Endodermal cell (in vitro differentiated cells): ENCODE measurements around the gene ARF4. TPM values are rescaled to one million over a fixed set of nuclear protein-coding genes. Genes with fewer than 3 reads are reported as not detected.

Source experiments
- DNase-seq: peaks from one replicate; pipeline ENCODE4 v3.0.0-alpha.2; 2017
- H3K27ac ChIP-seq: 2 replicates; pipeline ENCODE4 v1.5.1; 2013; ENCODE audit warnings: mild to moderate bottlenecking, low read depth, low read length, moderate library complexity
- H3K27me3 ChIP-seq: 2 replicates; pipeline ENCODE4 v1.6.1; 2013; ENCODE audit warnings: mild to moderate bottlenecking, low read length, moderate library complexity; ENCODE audit not compliant: insufficient read depth, control insufficient read depth, poor library complexity, severe bottlenecking
- H3K36me3 ChIP-seq: 2 replicates; pipeline ENCODE4 v1.7.0; 2013; ENCODE audit warnings: mild to moderate bottlenecking, low read length, moderate library complexity; ENCODE audit not compliant: control insufficient read depth, insufficient read depth
- H3K4me1 ChIP-seq: one replicate; pipeline ENCODE4 v1.7.0; 2013; ENCODE audit warnings: low read length; ENCODE audit not compliant: control insufficient read depth, insufficient read depth
- H3K4me3 ChIP-seq: 2 replicates; pipeline ENCODE4 v1.5.1; 2013; ENCODE audit warnings: mild to moderate bottlenecking, low read length, moderate library complexity
- H3K9ac ChIP-seq: 2 replicates; pipeline ENCODE4 v1.6.1; 2013; ENCODE audit warnings: mild to moderate bottlenecking, low read length, moderate library complexity; ENCODE audit not compliant: poor library complexity, severe bottlenecking; ENCODE audit errors: extremely low read depth
- H3K9me3 ChIP-seq: 2 replicates; pipeline ENCODE4 v1.6.1; 2013; ENCODE audit warnings: mild to moderate bottlenecking, low read length, moderate library complexity; ENCODE audit not compliant: control insufficient read depth
- H3K27ac Mint-ChIP-seq: 2 replicates; pipeline ENCODE4 v1.8.0; 2020; ENCODE audit warnings: mixed read lengths
- H3K27me3 Mint-ChIP-seq: 2 replicates; pipeline ENCODE4 v1.8.0; 2021; ENCODE audit warnings: mild to moderate bottlenecking, mixed read lengths; ENCODE audit not compliant: insufficient read depth
- H3K36me3 Mint-ChIP-seq: 2 replicates; pipeline ENCODE4 v1.8.0; 2020; ENCODE audit warnings: low read depth, mixed read lengths
- H3K4me1 Mint-ChIP-seq: 2 replicates; pipeline ENCODE4 v1.8.0; 2020; ENCODE audit warnings: mixed read lengths
- H3K4me3 Mint-ChIP-seq: 2 replicates; pipeline ENCODE4 v1.8.0; 2020; ENCODE audit warnings: mild to moderate bottlenecking, moderate library complexity, mixed read lengths
- H3K9me3 Mint-ChIP-seq: 2 replicates; pipeline ENCODE4 v1.8.0; 2020; ENCODE audit warnings: mild to moderate bottlenecking, mixed read lengths
- WGBS, 2 experiments: methylation state at CpG; one replicate each; pipeline versions ENCODE4 v1.1.5 to v1.1.7; 2013; ENCODE audit warnings: missing lambda C conversion rate in 2 of 2, mixed read lengths in 1 of 2; ENCODE audit not compliant: insufficient coverage in 1 of 2, insufficient read length in 1 of 2; 5-methylcytosine and 5-hydroxymethylcytosine counted together
- long read RNA-seq, 4 experiments: library from polyadenylated mRNA in 2 of 4; library from RNA in 1 of 4; library from capped mRNA in 1 of 4; stranded (forward) in 3 of 4; unstranded in 1 of 4; transcript quantifications; one replicate each; pipeline ENCODE4 v2.0.0, GENCODE V29; 2020 to 2021; ENCODE audit warnings: inconsistent platforms in 1 of 4
- polyA plus RNA-seq, 2 experiments: library from polyadenylated mRNA; stranded (reverse); fragments of 50-300 nt; gene quantifications; one replicate each; pipeline ENCODE4 v1.2.3, GENCODE V29; 2013
- total RNA-seq, 2 donors: library from RNA; stranded (reverse); fragmentation: NEBNext Ultra II Directional in 1 of 2; extraction: Animal tissue kit (Norgen Biotek cat#: 25700) in 1 of 2; gene quantifications; 2 replicates in 1 of 2; 3 replicates in 1 of 2; pipeline ENCODE4 v1.2.1, GENCODE V29; 2021
- TF ChIP-seq, protein P1 (sequence below): fragments of 200-600 bp; sonication (generic); conservative IDR thresholded peaks from 2 replicates; pipeline ENCODE4 v1.5.0; 2021; ENCODE audit warnings: antibody characterized with exemption, mild to moderate bottlenecking

The ARF4 gene
- total RNA-seq = 100 to 1,000 TPM; 176 to 188 TPM
- polyA plus RNA-seq (2013, experiment 1 of 2) = 184 TPM
- 182 TPM for polyA plus RNA-seq (2013, experiment 2 of 2)
- long read RNA-seq, experiment 1, transcript ARF4-201 (6 exons, 1,660 nt) = major isoform, 109 of 154 reads
- long read RNA-seq, experiment 1, partial matches to known transcripts = 33 of 154 reads
- long read RNA-seq, experiment 1, other reads (novel, unspliced or antisense) = 12 of 154 reads
- long read RNA-seq, experiment 2, transcript ARF4-201 (6 exons, 1,660 nt) = major isoform, 345 of 364 reads
- long read RNA-seq, experiment 2, transcript ARF4-204 (6 exons, 1,601 nt) = minor isoform, 7 of 364 reads
- long read RNA-seq, experiment 2, partial matches to known transcripts = 5 of 364 reads
- long read RNA-seq, experiment 2, other reads (novel, unspliced or antisense) = 6 of 364 reads
- long read RNA-seq, experiment 3, transcript ARF4-201 (6 exons, 1,660 nt) = major isoform, 467 of 487 reads
- long read RNA-seq, experiment 3, transcript ARF4-204 (6 exons, 1,601 nt) = minor isoform, 5 of 487 reads
- long read RNA-seq, experiment 3, partial matches to known transcripts = 4 of 487 reads
- long read RNA-seq, experiment 3, other reads (novel, unspliced or antisense) = 9 of 487 reads
- long read RNA-seq, experiment 4, transcript ARF4-204 (6 exons, 1,601 nt) = minor isoform, 17 of 1,290 reads
- long read RNA-seq, experiment 4, transcript ARF4-201 (6 exons, 1,660 nt) = major isoform, 1,230 of 1,290 reads
- long read RNA-seq, experiment 4, partial matches to known transcripts = 20 of 1,290 reads
- long read RNA-seq, experiment 4, other reads (novel, unspliced or antisense) = 20 of 1,290 reads

DNA sequence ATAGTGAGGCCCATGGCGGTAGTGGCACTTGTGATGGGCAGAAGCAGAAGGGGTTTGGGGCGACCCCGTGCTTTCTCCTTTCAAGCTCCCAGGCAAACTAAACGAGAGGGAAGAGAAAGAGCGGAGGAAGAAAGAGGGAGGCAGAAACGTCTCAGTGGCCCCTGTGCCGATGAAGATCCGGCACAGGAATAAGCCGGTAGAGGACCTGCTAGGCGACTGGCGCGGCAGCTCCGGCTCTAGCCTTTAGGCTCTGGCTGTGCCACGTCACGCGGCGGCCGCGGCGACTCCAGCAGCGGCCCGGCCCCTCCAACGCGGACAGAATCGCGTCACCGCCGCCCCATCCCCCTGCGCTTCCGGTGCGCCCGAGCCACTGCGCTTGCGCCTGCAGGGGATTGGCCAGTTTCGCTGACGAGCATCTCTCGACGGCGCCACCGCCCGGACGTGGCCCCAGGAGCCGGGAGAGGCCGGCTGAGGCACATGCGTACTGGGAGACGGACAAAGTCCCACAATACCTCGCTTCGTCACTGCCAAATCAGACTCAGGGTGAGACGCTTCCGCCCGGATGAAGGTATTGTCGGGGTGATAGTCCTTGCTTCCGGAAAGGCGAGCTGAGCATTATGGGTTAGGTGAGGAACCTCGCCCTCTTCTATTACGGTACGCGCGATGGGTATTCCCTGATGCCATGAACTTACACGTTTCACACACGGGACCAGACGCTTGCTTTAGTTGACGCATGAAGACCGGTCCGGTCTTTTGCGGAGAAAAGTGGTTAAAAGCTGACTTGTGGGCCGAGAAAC, at the start of gene ARF4:
TSS of gene ARF4 (minus strand) at position 218 of the 797 bp plus-strand sequence. CDS start at position 14, 204 bp downstream.
- DNase-seq = peak; percentile 100
- peaks cover 27% of the 10 kb centered on the region for H3K36me3 Mint-ChIP-seq
- H3K27ac Mint-ChIP-seq = peak within 1 kb of the TSS; percentile 100
- 0% methylated on average over 32 to 67 of the region's 67 CpGs for WGBS, 2 experiments
- H3K9me3 ChIP-seq = no peaks in the 10 kb centered on the region
- no peaks in the 10 kb centered on the region for H3K27me3 ChIP-seq
- peaks cover 27% of the 10 kb centered on the region for H3K36me3 ChIP-seq
- H3K4me3 ChIP-seq = peak within 1 kb of the TSS; percentile 96
- TF ChIP-seq, protein P1, sequence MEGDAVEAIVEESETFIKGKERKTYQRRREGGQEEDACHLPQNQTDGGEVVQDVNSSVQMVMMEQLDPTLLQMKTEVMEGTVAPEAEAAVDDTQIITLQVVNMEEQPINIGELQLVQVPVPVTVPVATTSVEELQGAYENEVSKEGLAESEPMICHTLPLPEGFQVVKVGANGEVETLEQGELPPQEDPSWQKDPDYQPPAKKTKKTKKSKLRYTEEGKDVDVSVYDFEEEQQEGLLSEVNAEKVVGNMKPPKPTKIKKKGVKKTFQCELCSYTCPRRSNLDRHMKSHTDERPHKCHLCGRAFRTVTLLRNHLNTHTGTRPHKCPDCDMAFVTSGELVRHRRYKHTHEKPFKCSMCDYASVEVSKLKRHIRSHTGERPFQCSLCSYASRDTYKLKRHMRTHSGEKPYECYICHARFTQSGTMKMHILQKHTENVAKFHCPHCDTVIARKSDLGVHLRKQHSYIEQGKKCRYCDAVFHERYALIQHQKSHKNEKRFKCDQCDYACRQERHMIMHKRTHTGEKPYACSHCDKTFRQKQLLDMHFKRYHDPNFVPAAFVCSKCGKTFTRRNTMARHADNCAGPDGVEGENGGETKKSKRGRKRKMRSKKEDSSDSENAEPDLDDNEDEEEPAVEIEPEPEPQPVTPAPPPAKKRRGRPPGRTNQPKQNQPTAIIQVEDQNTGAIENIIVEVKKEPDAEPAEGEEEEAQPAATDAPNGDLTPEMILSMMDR = peak; percentile 30
- peaks cover 26% of the 10 kb centered on the region for H3K4me1 Mint-ChIP-seq
- peak within 1 kb of the TSS; percentile 100 for H3K4me3 Mint-ChIP-seq
- H3K4me1 ChIP-seq = peaks cover 6% of the 10 kb centered on the region
- H3K9ac ChIP-seq = peak within 1 kb of the TSS; percentile 100
- H3K27me3 Mint-ChIP-seq = no peaks in the 10 kb centered on the region
- peak within 1 kb of the TSS; percentile 100 for H3K27ac ChIP-seq
- H3K9me3 Mint-ChIP-seq = no peaks in the 10 kb centered on the region

DNA sequence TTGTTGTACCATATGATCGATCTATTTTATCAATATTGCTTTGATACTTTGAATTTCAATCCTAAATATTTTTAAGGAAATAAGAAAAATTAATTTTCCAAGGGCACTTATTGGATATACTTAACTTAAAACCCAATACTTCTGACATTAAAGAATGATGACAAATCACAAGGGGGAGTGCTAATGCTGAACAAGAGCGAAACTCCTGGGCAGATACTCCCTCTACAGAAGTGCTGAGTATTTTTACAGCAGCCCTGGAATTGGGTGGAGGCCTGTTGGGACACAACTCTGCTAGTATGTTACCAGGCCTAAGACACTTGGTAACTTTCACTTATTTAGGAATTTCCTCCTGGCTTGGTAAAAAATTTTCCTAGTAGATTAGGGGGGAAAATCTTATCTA, 49.6 kb upstream of the ARF4 start:
- peaks cover 66% of the 10 kb centered on the region for H3K36me3 Mint-ChIP-seq

More for the DNA sequence above, 49.6 kb upstream of the ARF4 start:
- Histone ChIP-seq H3K4me1 (no peaks in the 10 kb centered on the region), H3K9ac (no peak overlapping the region), H3K27ac (no peak overlapping the region), H3K4me3 (no peak overlapping the region), H3K27me3 (no peaks in the 10 kb centered on the region), H3K36me3 (peaks cover 52% of the 10 kb centered on the region), H3K9me3 (peaks cover 24% of the 10 kb centered on the region)
- no peaks in the 10 kb centered on the region for H3K27me3 Mint-ChIP-seq
- TF ChIP-seq, protein P1 = peak; percentile 20
- H3K27ac Mint-ChIP-seq = peak overlapping the region; percentile 67
- no peaks in the 10 kb centered on the region for H3K4me1 Mint-ChIP-seq
- no peak for DNase-seq
- H3K9me3 Mint-ChIP-seq = peaks cover 19% of the 10 kb centered on the region
- WGBS, 2 experiments = 89 to 95% methylated on average over 1 of the region's 2 CpGs
- no peak overlapping the region for H3K4me3 Mint-ChIP-seq
